Activated CD8-positive, alpha-beta memory T cell treated with anti-CD3 and anti-CD28 coated beads, Interleukin-2, amount 50 U/mL, for 24 hours (primary cell): ENCODE measurements around the gene HECA.
"Not testable (repeated sequence)": the region's sequence is repeated elsewhere in the genome, so short reads cannot be mapped to it uniquely, and the experiment has no call there.

Experiments
- DNase-seq: peaks from one replicate; pipeline ENCODE4 v3.0.0-alpha.2; 2020; ENCODE audit errors: extremely low read depth

Gene HECA

GRCh38 chr6:139135578-139136545 is 982 bp downstream of the HECA start:
- DNase-seq, result no peak

- DNase-seq, result no peak
Measured at GRCh38 chr6:139137706-139138105, 2.8 kb downstream of the HECA start.

GRCh38 chr6:139140854-139141253 is 6.0 kb downstream of the HECA start:
- not testable (repeated sequence) for DNase-seq

GRCh38 chr6:139142262-139142661 is 7.4 kb downstream of the HECA start:
- no peak for DNase-seq

- no peak for DNase-seq
Measured at GRCh38 chr6:139143111-139143510, 8.2 kb downstream of the HECA start.

GRCh38 chr6:139144490-139145085 is 9.7 kb downstream of the HECA start:
- DNase-seq, result no peak

GRCh38 chr6:139145661-139146060 is 10.8 kb downstream of the HECA start:
- no peak for DNase-seq

GRCh38 chr6:139146317-139146726 is 11.4 kb downstream of the HECA start:
- no peak for DNase-seq

GRCh38 chr6:139147628-139148027 is 12.7 kb downstream of the HECA start:
- no peak for DNase-seq

- DNase-seq, result no peak
Measured at GRCh38 chr6:139148557-139149235, 13.8 kb downstream of the HECA start.

- no peak for DNase-seq
Measured at GRCh38 chr6:139149383-139149782, 14.5 kb downstream of the HECA start.

- no peak for DNase-seq
Measured at GRCh38 chr6:139150920-139151319, 16.0 kb downstream of the HECA start.

- DNase-seq, result no peak
Measured at GRCh38 chr6:139151425-139152087, 16.7 kb downstream of the HECA start.

- no peak for DNase-seq
Measured at GRCh38 chr6:139152088-139152891, 17.4 kb downstream of the HECA start.

- DNase-seq, result no peak
Measured at GRCh38 chr6:139152892-139153271, 18.0 kb downstream of the HECA start.

- DNase-seq, result no peak
Measured at GRCh38 chr6:139153855-139154254, 19.0 kb downstream of the HECA start.

GRCh38 chr6:139154881-139155547 is 20.1 kb downstream of the HECA start:
- DNase-seq, result no peak

GRCh38 chr6:139156102-139156501 is 21.2 kb downstream of the HECA start:
- no peak for DNase-seq

GRCh38 chr6:139156551-139156950 is 21.7 kb downstream of the HECA start:
- DNase-seq, result no peak

GRCh38 chr6:139157086-139157485 is 22.2 kb downstream of the HECA start:
- DNase-seq, result not testable (repeated sequence)

GRCh38 chr6:139159016-139159415 is 24.1 kb downstream of the HECA start:
- no peak for DNase-seq
